NCI-H1048 (cell line): Measurements from ENCODE around the gene MCU.
"Not testable (repeated sequence)": the region's sequence is repeated elsewhere in the genome, so short reads cannot be mapped to it uniquely, and the experiment has no call there.

Experiments used
- DNase-seq: peaks from one replicate; lab custom pipeline; 2025; lab: John Stamatoyannopoulos, UW

Gene MCU

DNA sequence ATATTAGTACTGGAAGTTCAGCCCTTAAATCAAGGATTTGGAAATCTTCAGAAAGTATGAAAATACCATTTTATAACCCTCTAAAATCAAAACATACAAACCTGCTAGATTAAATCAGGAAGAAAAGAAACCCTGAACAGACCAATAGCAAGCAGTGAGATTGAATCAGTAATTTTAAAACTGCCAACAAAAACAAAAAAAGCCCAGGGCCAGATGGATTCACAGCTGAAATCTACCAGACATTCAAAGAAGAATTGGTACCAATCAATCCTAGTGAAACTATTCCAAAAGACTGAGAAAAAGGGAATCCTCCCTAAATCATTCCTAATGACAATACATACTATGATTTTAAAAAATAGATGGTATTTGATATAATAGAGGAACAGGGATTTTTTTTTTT lies 70.1 kb downstream of the MCU start:
- no peak for DNase-seq

DNA sequence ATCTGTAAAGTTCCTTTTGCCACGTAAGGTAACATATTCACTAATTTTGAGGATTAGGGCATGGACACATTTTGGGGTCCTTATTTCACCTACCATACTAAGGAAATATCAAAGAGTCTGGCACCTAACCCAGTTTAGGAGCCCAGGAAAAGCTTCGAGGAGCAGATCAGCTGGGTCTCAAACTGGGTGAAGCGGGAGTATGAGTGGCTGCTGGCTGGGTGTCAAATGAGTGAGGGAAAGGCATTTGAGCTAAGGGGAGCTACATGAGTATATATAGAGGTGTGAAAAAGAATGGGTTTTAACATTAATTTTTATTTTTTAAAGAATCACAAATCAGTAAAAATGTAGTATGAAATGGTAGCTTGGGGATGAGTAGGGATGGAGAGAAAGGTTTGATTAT lies 71.3 kb downstream of the MCU start:
- no peak for DNase-seq

GRCh38 chr10:72764151-72764550 lies 72.2 kb downstream of the MCU start:
- no peak for DNase-seq

DNA sequence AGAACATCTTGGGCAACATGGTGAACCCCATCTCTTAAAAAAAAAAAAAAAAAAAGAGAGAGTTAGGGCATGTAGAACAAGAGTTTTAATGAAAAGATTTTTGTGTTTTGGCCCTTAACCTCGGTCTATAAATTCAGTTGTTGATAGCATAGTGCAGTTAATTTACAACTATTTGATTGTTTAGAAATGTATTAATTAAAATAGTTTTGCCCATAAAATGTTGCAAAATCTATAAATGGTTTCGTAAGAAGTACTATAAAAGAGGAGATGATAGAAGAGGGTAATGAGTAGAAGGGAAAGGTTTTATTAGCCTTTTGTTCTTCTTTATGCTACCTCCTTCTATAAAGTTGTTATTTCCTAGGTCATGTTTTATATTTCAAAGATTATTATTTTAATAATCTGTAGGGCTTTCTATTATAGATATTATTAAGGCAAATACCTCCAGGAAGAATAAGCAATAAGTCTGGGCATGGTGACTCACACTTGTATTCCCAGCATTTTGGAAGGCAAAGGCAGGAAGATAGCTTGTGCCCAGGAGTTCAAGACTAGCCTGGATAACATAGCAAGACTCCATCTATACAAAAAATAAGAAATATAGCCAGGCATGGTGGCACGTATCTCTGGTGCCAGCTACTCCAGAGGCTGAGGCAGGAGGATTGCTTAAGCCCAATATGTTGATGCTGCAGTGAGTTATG lies 73.3 kb downstream of the MCU start:
- no peak for DNase-seq

DNA sequence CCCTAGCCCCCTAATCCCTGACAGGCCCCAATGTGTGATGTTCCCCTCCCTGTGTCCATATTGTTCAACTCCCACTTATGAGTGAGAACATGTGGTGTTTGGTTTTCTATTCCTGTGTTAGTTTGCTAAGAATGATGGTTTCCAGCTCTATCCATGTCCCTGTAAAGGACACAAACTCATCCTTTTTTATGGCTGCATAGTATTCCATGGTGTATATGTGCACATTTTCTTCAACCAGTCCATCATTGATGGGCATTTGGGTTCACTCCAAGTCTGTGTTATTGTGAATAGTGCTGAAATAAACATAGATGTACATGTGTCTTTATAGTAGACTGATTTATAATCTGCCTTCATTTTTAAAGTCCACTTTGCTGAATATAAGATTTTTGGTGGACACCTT lies 79.3 kb downstream of the MCU start:
- DNase-seq = not testable (repeated sequence)

- DNase-seq = no peak
These were observed 80.1 kb downstream of the MCU start for GRCh38 chr10:72772031-72772430.

GRCh38 chr10:72779874-72780273 lies 87.9 kb downstream of the MCU start:
- no peak for DNase-seq

GRCh38 chr10:72782649-72783330 lies 90.8 kb downstream of the MCU start:
- no peak for DNase-seq

DNA sequence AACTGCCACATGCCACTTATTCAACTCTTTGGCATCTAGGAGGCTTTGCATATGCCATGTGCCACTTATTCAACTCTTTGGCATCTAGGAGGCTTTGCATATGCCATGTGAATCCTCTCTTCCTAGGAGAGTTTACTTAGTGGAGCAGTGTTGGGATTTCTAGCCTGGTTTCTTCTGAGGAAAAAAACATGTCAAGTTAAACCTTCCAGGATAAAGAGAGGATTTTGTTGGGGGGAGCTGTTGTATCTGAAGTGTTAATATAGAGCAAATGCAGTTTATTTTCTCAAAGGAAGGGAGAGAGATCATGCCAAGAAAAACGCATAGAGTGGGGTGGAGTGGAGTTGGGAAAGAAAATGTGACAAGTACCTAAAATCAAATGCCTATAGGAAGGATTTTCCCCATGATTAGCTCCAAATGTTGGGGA lies 91.5 kb downstream of the MCU start:
- no peak for DNase-seq

- no peak for DNase-seq
These were observed 92.8 kb downstream of the MCU start for GRCh38 chr10:72784551-72785351.

DNA sequence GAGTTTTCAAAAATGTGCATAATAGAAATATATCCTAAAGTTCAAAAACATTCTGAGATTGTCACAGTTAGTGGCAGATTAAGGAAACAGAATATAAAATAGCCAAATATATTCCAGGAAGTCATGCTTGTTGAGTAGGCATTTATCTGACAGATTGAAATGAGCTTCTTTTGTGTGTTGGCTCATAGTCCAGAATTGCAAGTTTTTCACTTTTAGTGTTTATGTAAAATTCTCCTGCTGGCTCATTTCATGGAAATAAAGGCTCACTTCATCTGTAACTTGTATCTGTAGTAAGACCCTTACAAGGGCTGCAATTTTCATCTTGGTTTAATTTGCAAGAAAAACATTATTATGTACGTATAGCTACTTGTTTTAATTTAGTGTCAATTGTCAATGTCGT lies 93.5 kb downstream of the MCU start:
- DNase-seq = no peak

- no peak for DNase-seq
These were observed 98.5 kb downstream of the MCU start for GRCh38 chr10:72790216-72790990.

DNA sequence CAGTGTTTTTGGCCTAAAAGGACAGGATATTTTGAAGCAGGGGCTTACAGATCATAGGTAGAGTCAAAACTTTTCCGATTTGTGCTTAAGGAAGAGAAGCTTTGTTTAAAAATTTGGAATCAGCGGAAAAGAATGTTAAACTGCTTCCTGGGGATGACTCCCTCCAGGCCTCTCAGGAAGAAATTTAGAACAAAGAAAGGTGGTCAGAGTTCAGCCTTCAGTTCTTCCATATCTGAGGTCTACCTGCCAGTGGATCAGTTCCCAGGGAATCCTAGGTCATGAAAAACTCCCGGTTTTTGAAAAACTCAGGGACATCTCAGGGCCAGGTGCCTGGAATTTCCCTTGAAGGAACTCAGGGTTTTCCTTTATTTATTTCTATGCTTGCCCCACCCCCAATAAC lies 100.3 kb downstream of the MCU start:
- DNase-seq = no peak

GRCh38 chr10:72793752-72794151 lies 101.8 kb downstream of the MCU start:
- DNase-seq = no peak

DNA sequence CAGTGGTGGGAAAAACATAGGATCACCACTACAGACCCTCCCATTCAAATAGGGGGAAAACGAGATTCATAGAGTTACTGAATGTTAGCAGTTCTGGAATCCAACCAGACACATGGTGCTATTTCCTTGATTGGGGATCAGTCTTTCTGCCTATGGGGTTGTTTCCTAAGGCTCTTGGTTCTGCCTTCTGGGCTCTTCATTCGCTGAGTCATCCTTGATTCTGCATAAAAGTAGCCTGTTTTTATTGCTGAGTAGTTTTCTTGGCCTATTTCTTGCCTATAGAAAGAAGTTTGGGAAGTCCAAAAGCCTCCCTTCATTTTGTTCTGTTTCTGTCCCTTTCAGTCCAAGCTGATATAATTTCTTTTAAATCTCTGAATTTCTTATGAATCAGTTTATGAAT lies 102.3 kb downstream of the MCU start:
- no peak for DNase-seq

- no peak for DNase-seq
These were observed 104.1 kb downstream of the MCU start for GRCh38 chr10:72796042-72796441.

DNA sequence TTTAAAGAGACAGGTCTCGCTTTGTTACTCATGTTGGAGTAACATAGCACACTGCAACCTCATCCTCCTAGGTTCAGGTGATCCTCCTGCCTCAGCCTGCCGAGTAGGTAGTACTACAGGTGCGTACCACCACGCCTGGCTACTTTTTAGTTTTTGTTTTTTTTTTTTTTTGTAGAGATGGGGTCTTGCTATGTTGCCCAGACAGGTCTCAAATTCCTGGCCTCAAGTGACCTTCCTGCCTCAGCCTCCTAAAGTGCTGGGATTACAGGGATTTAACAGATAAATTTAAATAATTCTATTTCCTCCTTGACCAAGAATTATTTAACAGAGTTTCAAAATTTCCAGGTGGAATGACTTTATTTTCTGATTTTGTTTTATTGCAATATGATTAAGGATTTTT lies 104.6 kb downstream of the MCU start:
- no peak for DNase-seq

- no peak for DNase-seq
These were observed 108.2 kb downstream of the MCU start for GRCh38 chr10:72800000-72800740.

GRCh38 chr10:72800741-72801092 lies 108.8 kb downstream of the MCU start:
- no peak for DNase-seq

DNA sequence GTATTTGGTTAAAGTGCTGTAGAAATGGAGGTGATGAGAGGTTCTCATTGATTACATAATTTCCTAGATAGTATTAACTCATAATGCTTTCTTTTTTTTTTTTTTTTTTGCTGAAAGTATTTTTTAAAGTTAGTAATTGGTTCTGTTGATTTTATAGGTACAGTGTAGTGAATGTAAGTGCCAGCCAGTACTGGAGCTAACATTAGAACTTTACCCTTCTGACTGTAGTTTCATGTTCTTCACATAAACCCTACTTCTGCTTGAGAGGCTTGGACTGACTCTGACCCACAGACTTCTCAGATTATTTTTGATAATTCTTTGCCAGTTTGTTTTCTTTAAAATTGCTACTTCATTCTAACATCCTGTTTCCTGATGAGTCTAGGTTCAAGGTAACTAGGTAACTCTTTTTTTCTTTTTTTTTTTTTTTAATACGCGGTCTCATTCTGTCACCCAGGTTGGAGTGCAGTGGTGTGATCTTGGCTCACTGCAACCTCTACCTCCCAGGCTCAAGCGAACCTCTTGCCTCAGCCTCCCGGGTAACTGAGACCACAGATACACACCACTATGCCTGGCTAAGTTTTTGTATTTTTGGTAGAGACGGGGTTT lies 109.4 kb downstream of the MCU start:
- DNase-seq = no peak

GRCh38 chr10:72802332-72802731 lies 110.4 kb downstream of the MCU start:
- DNase-seq = no peak
